CD4-positive, CD25-positive, alpha-beta regulatory T cell (primary cell): ENCODE data around the gene MISP. TPM values are rescaled to one million over a fixed set of nuclear protein-coding genes. Genes with fewer than 3 reads are reported as not detected.

Source experiments
- ATAC-seq, 2 donors: fragments of 150-1000 bp; cut with Tn5 transposase; one replicate each; pipeline ENCODE4 v1.10.0; 2021; ENCODE audit warnings: low read depth in 2 of 2, moderate number of reproducible peaks in 2 of 2, moderate library complexity in 1 of 2
- DNase-seq, 3 donors: peaks; one replicate each; pipeline versions ENCODE4 v3.0.0 to v3.0.0-alpha.2; 2012 to 2022; ENCODE audit warnings: mixed read lengths in 1 of 3
- H3K27ac ChIP-seq: one replicate; pipeline ENCODE4 v1.7.0; 2013; ENCODE audit warnings: mild to moderate bottlenecking, low read length; ENCODE audit not compliant: insufficient read depth, poor library complexity, severe bottlenecking
- H3K27me3 ChIP-seq: one replicate; pipeline ENCODE4 v1.7.0; 2013; ENCODE audit warnings: low read length; ENCODE audit not compliant: control insufficient read depth, insufficient read depth
- H3K36me3 ChIP-seq: one replicate; pipeline ENCODE4 v1.7.0; 2013; ENCODE audit warnings: mild to moderate bottlenecking, low read length, moderate library complexity; ENCODE audit not compliant: control insufficient read depth, insufficient read depth
- H3K4me1 ChIP-seq: 2 replicates; pipeline ENCODE4 v1.7.0; 2013; ENCODE audit warnings: mild to moderate bottlenecking, low read length; ENCODE audit not compliant: insufficient read depth, control insufficient read depth, poor library complexity, severe bottlenecking
- H3K4me3 ChIP-seq: one replicate; pipeline ENCODE4 v1.7.0; 2013; ENCODE audit warnings: low read depth, mild to moderate bottlenecking, low read length, moderate library complexity
- H3K9me3 ChIP-seq, 2 experiments: 1 replicate in 1 of 2; 2 replicates in 1 of 2; pipeline ENCODE4 v1.7.0; 2013; ENCODE audit warnings: low read length in 2 of 2, mild to moderate bottlenecking in 1 of 2, moderate library complexity in 1 of 2; ENCODE audit not compliant: control insufficient read depth in 2 of 2
- H3K27ac Mint-ChIP-seq, 3 donors: one replicate each; pipeline ENCODE4 v1.8.0; 2020 to 2022; ENCODE audit warnings: mild to moderate bottlenecking in 3 of 3, mixed read lengths in 3 of 3, moderate library complexity in 2 of 3
- H3K27me3 Mint-ChIP-seq: one replicate; pipeline ENCODE4 v1.8.0; 2022; ENCODE audit warnings: mild to moderate bottlenecking, mixed read lengths
- H3K36me3 Mint-ChIP-seq: one replicate; pipeline ENCODE4 v1.8.0; 2020; ENCODE audit warnings: mixed read lengths
- H3K4me1 Mint-ChIP-seq, 4 donors: one replicate each; pipeline ENCODE4 v1.8.0; 2020 to 2022; ENCODE audit warnings: mixed read lengths in 4 of 4, mild to moderate bottlenecking in 1 of 4
- H3K4me3 Mint-ChIP-seq, 4 donors: one replicate each; pipeline ENCODE4 v1.8.0; 2020 to 2022; ENCODE audit warnings: mild to moderate bottlenecking in 4 of 4, mixed read lengths in 4 of 4, moderate library complexity in 3 of 4
- H3K9me3 Mint-ChIP-seq, 7 donors: one replicate each; pipeline ENCODE4 v1.8.0; 2020 to 2022; ENCODE audit warnings: mixed read lengths in 7 of 7, mild to moderate bottlenecking in 3 of 7, moderate library complexity in 2 of 7
- polyA plus RNA-seq, 4 donors: library from polyadenylated mRNA; unstranded; fragments of 300-500 nt; fragmentation: Illumina TruSeq; gene quantifications; one replicate each; pipeline ENCODE4 v1.2.3, GENCODE V29; 2021
- total RNA-seq: library from RNA; stranded (reverse); gene quantifications from one replicate; pipeline ENCODE4 v1.2.3, GENCODE V29; 2022

The MISP gene
- total and polyA plus RNA-seq, 5 donors from 2014 or later: not detected

DNA sequence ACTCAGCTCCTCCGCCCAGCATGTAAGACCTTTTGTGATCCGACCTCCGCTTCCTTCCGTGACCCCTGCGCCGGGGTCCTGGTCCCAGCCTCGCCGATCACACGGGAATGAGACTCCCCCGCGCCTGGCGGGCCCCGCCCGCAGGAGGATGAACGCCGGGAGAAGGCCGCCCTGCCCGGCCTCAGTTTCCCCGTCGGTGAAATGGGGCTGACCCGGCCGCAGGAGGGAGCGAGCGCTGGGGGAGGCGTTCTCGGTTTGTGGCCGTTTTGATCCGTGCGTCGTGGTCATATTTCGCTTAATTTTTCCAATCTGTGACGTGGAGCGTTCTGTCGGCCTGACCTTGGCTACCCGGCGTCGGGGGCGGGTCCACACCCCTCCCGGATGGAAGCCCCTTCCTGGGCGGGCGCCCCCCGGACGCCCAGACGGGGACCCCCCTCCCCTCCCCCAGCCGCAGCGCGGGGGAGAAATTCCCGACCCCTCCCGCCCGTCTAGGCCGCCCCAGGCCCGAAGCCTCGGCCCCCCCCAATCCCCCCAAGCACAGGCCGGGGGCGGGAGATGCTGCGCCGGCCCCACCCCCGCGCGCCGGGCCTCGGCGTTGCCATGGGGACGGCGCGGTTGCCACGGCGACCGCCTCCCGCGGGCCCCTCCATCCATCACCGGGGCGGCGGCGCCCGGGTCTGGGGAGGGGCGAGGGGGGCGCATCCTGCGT is 31.1 kb upstream of the MISP start:
- H3K27me3 ChIP-seq: no peaks in the 10 kb centered on the region
- H3K4me3 Mint-ChIP-seq: no peak overlapping the region
- H3K9me3 Mint-ChIP-seq: peaks cover 0 to 8% (median 3%) of the 10 kb centered on the region in 7 donors
- ATAC-seq (no peak), DNase-seq (no peak)
- peaks cover 0 to 5% of the 10 kb centered on the region in 2 experiments for H3K9me3 ChIP-seq
- no peak overlapping the region for H3K27ac ChIP-seq
- H3K36me3 Mint-ChIP-seq: no peaks in the 10 kb centered on the region
- H3K27me3 Mint-ChIP-seq: peaks cover 24% of the 10 kb centered on the region
- peaks cover 0 to 2% (median 0%) of the 10 kb centered on the region in 4 donors for H3K4me1 Mint-ChIP-seq
- H3K4me1 ChIP-seq: no peaks in the 10 kb centered on the region
- H3K36me3 ChIP-seq: no peaks in the 10 kb centered on the region
- no peak overlapping the region for H3K4me3 ChIP-seq
- H3K27ac Mint-ChIP-seq: no peak overlapping the region

DNA sequence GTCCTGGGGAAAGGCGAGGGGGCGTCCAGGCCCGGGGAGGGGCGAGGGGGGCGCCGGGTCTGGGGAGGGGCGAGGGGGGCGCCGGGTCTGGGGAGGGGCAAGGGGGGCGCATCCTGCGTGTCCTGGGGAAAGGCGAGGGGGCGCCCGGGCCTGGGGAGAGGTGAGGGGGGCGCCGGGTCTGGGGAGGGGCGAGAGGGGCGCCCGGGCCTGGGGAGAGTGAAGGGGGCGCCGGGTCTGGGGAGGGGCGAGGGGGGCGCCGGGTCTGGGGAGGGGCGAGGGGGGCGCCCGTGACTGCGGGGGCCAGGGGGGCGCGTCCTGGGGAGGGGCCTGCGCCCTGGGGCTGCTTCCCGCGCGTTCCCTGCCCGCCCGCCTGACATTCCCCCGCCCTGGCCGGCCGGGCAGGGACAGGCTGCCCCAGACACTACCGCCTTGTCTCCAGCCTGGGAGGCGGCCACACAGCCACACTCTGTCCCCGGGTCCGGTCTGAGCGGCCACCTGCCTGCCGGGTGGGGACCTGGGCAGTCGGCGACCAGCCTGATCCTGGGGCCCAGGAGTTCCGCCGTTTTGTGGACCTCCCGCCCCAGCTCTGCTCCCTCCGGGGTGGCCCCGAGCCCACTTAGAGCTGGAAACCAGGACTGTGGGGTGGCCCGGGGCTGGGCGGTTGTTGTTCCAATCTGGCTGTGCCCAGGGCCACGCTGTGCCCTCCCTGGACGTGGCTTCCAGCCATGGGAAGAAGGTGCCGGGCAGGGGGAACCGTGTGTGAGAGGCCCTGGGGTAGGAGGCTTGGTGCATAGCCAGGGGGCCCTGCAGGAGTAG is 30.4 kb upstream of the MISP start:
- ATAC-seq (no peak), DNase-seq (no peak)
- no peaks in the 10 kb centered on the region for H3K36me3 ChIP-seq
- H3K27ac ChIP-seq: no peak overlapping the region
- no peaks in the 10 kb centered on the region for H3K36me3 Mint-ChIP-seq
- peaks cover 0 to 2% (median 0%) of the 10 kb centered on the region in 4 donors for H3K4me1 Mint-ChIP-seq
- H3K9me3 Mint-ChIP-seq: peaks cover 0 to 3% (median under 1%) of the 10 kb centered on the region in 7 donors
- H3K9me3 ChIP-seq: peaks cover 0 to 2% of the 10 kb centered on the region in 2 experiments
- H3K4me1 ChIP-seq: no peaks in the 10 kb centered on the region
- H3K27ac Mint-ChIP-seq: no peak overlapping the region
- no peaks in the 10 kb centered on the region for H3K27me3 ChIP-seq
- H3K27me3 Mint-ChIP-seq: peaks cover 19% of the 10 kb centered on the region
- no peak overlapping the region for H3K4me3 ChIP-seq
- no peak overlapping the region for H3K4me3 Mint-ChIP-seq

DNA sequence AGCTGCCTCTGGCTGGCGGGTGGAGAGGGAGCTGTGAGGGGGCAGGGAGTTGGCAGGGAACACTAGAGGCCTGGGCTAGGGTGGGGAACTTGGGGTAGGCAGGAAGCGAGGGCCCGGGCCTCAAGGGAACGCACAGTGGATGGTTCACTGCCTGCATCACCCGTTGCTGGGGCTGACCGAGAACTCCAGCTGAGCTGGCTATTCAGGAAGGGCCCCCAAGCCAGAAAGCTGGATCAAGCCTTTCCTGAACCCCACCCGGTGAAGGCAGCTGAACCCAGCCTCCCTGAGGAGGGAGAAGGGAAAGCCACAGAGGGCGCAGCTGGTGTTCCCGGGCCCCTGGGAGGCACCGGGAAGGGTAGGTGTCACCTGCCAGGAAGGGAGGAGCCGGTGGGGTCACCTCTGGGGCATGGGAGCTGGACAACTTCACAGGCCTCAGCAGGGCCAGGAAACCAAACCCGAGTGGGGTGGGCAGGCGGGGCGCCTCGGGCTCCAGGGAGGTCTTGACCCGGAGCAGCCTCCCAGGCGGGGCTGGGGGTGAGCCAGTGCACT is 28.3 kb upstream of the MISP start:
- no peaks in the 10 kb centered on the region for H3K9me3 ChIP-seq
- Mint-ChIP-seq H3K27me3 (peaks cover 11% of the 10 kb centered on the region), H3K9me3 (peaks cover 0 to 2% (median 0%) of the 10 kb centered on the region in 7 donors), H3K4me3 (no peak overlapping the region), H3K36me3 (no peaks in the 10 kb centered on the region), H3K27ac (no peak overlapping the region), H3K4me1 (peaks cover 0 to 2% (median 0%) of the 10 kb centered on the region in 4 donors)
- no peak for DNase-seq
- H3K36me3 ChIP-seq: no peaks in the 10 kb centered on the region
- no peaks in the 10 kb centered on the region for H3K4me1 ChIP-seq
- H3K27me3 ChIP-seq: no peaks in the 10 kb centered on the region
- no peak overlapping the region for H3K4me3 ChIP-seq
- no peak for ATAC-seq
- no peak overlapping the region for H3K27ac ChIP-seq

DNA sequence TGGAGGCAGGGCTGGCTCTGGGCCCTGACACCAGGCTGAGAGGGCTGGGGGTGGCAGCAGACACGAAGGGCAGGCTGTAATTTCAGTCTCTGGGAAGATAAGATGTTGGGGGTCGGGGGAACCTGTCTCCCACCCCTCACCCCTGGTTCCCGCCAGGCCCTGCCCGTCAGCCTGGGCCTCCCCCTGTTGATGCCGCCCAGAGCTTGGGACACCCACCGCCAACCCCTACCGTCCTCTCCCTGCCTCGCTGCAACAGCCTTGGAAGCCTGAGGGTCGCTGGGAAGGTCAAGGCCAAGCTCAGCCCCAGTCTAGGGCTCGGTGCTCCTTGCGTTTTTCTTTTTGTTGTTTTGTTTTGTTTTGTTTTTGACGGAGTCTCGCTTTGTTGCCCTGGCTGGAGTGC is 27.7 kb upstream of the MISP start:
- Histone ChIP-seq H3K27ac (no peak overlapping the region), H3K27me3 (no peaks in the 10 kb centered on the region), H3K4me3 (no peak overlapping the region), H3K9me3 (no peaks in the 10 kb centered on the region), H3K4me1 (no peaks in the 10 kb centered on the region), H3K36me3 (no peaks in the 10 kb centered on the region)
- Mint-ChIP-seq H3K4me1 (peaks cover 0 to 2% (median 0%) of the 10 kb centered on the region in 4 donors), H3K27me3 (peaks cover 5% of the 10 kb centered on the region), H3K27ac (no peak overlapping the region), H3K36me3 (no peaks in the 10 kb centered on the region), H3K4me3 (no peak overlapping the region), H3K9me3 (peaks cover 0 to 2% (median 0%) of the 10 kb centered on the region in 7 donors)
- DNase-seq (no peak), ATAC-seq (no peak)

DNA sequence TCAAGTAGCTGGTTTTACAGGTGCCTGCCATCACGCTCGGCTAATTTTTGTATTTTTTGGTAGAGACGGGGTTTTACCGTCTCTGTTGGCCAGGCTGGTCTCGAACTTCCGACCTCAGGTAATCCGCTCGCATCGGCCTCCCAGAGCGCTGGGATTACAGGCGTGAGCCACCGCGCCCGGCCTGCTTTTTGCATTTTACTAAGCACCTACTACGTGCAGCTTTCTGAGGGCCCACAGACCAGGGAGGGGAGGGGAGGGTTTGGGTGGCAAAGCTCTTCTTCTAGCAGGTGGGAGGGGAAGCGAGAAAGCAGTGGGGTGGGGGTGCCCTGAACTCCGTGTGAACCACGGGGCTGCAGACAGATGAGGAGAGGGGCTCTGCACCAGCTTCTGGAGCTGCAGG is 27.2 kb upstream of the MISP start:
- Mint-ChIP-seq H3K36me3 (no peaks in the 10 kb centered on the region), H3K27ac (no peak overlapping the region), H3K27me3 (peaks cover 5% of the 10 kb centered on the region), H3K9me3 (peaks cover 0 to 2% (median 0%) of the 10 kb centered on the region in 7 donors), H3K4me1 (no peaks in the 10 kb centered on the region), H3K4me3 (no peak overlapping the region)
- Histone ChIP-seq H3K9me3 (no peaks in the 10 kb centered on the region), H3K36me3 (no peaks in the 10 kb centered on the region), H3K4me3 (no peak overlapping the region), H3K27me3 (no peaks in the 10 kb centered on the region), H3K4me1 (no peaks in the 10 kb centered on the region), H3K27ac (no peak overlapping the region)
- DNase-seq (no peak), ATAC-seq (no peak)

DNA sequence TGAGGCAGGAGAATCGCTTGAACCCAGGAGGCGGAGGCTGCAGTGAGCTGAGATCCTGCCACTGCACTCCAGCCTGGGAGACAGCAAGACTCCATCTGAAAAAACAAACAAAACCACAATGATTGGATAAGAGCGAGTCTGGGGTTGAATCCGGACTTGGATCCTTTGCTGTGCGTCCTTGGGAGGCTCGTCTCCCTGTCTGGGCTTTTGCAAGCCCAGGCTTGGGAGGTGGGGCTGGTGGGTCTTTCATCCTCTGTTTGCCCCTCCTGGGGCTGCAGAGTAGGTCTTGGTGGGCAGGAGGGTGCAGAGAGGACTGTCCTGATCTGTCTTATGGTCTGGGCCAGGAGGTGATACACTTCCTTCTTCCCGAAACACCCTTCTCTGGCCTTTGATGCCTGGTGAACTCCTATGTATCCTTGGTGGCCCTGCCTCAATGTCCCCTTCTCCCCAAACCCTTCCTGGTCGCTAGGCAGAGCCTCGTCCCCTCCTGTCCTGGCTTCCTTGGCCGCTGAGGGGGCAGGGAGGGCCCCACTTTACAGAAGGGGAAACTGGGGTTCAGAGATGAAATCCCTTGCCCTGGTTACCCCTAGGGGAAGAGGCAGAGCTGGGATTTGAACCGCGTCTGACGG is 25.3 kb upstream of the MISP start:
- H3K27ac ChIP-seq: no peak overlapping the region
- peaks cover 0 to 2% (median 0%) of the 10 kb centered on the region in 7 donors for H3K9me3 Mint-ChIP-seq
- H3K4me3 ChIP-seq: no peak overlapping the region
- no peaks in the 10 kb centered on the region for H3K4me1 ChIP-seq
- peaks cover 5% of the 10 kb centered on the region for H3K27me3 Mint-ChIP-seq
- H3K36me3 ChIP-seq: no peaks in the 10 kb centered on the region
- no peaks in the 10 kb centered on the region for H3K9me3 ChIP-seq
- H3K4me1 Mint-ChIP-seq: no peaks in the 10 kb centered on the region
- H3K36me3 Mint-ChIP-seq: no peaks in the 10 kb centered on the region
- H3K4me3 Mint-ChIP-seq: no peak overlapping the region
- H3K27ac Mint-ChIP-seq: no peak overlapping the region
- no peaks in the 10 kb centered on the region for H3K27me3 ChIP-seq
- ATAC-seq: no peak
- DNase-seq: no peak

DNA sequence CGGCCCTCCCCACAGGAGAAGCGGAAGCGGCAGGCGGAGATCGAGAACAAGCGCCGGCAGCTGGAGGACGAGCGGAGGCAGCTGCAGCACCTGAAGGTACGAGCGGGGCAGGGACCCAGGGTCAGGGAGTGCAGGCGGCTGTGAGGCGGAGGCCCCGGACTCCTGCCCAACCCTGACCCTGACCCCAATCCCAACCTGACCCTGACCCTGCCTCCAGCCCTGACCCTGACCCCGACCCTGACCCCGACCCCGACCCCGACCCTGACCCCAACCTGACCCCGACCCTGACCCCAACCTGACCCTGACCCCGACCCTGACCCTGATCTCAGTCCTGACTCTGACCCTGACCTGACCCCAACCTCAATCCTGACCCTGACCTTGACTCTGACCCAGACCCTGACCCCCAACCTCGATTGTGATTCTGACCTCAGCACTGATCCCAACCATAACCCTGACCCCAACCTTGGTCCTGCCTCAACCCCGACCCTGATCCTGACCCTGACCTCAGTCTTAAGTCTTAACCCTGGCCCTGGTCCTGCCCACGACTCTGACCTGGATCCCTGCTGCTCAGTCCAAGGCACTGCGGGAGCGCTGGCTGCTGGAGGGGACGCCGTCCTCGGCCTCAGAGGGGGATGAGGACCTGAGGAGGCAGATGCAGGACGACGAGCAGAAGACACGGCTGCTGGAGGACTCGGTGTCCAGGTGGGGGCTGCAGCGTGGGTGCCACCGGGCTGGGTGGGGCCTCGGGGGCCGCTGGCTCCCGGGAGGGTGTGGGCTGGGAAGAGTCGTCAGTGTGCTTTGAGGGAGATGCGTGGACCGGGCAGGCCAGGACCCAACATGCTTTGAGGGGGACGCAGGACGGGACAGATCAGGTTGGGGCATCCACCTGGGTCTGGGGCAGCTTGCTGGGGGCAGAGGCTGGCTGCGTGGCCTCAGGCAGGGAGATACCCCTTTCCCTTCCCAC is 23.6 kb upstream of the MISP start:
- H3K36me3 Mint-ChIP-seq: no peaks in the 10 kb centered on the region
- H3K4me1 Mint-ChIP-seq: no peaks in the 10 kb centered on the region
- Histone ChIP-seq H3K4me1 (no peaks in the 10 kb centered on the region), H3K4me3 (no peak overlapping the region), H3K36me3 (no peaks in the 10 kb centered on the region), H3K27me3 (no peaks in the 10 kb centered on the region), H3K9me3 (no peaks in the 10 kb centered on the region), H3K27ac (no peak overlapping the region)
- H3K4me3 Mint-ChIP-seq: no peak overlapping the region
- ATAC-seq: no peak
- DNase-seq: no peak
- no peak overlapping the region for H3K27ac Mint-ChIP-seq
- H3K9me3 Mint-ChIP-seq: peaks cover 0 to 2% (median 0%) of the 10 kb centered on the region in 7 donors
- H3K27me3 Mint-ChIP-seq: peaks cover 3% of the 10 kb centered on the region
